Activated T-helper 1 cell treated with anti-CD3 and anti-CD28 coated beads, Interleukin-12 subunit alpha, Interleukin-12 subunit beta, Interleukin-2, Interleukin-4 antibody, amounts not matched to agents 30 ng/mL and 10 ng/mL and 1 ng/mL, durations not matched to agents 14 hours and 24 hours and 36 hours (primary cell): ENCODE measurements around the gene DHRS1. TPM values are rescaled to one million over a fixed set of nuclear protein-coding genes. Genes with fewer than 3 reads are reported as not detected.

Experiments used
- DNase-seq: peaks from one replicate; pipeline ENCODE4 v3.0.0; 2021; ENCODE audit warnings: low spot score
- H3K27ac Mint-ChIP-seq: one replicate; pipeline ENCODE4 v1.8.0; 2021; ENCODE audit warnings: mild to moderate bottlenecking, mixed read lengths
- H3K27me3 Mint-ChIP-seq: one replicate; pipeline ENCODE4 v1.8.0; 2022; ENCODE audit warnings: mild to moderate bottlenecking, moderate library complexity, mixed read lengths; ENCODE audit not compliant: insufficient read depth
- H3K36me3 Mint-ChIP-seq: one replicate; pipeline ENCODE4 v1.8.0; 2021; ENCODE audit warnings: low read depth, mixed read lengths
- H3K4me1 Mint-ChIP-seq: one replicate; pipeline ENCODE4 v1.8.0; 2021; ENCODE audit warnings: low read depth, mixed read lengths
- H3K4me3 Mint-ChIP-seq: one replicate; pipeline ENCODE4 v1.8.0; 2021; ENCODE audit warnings: mild to moderate bottlenecking, moderate library complexity, mixed read lengths
- H3K9me3 Mint-ChIP-seq: one replicate; pipeline ENCODE4 v1.8.0; 2021; ENCODE audit warnings: mixed read lengths
- intact Hi-C: fragments of 100-400 bp; cut with micrococcal nuclease; formaldehyde crosslinking; loops from one replicate; pipeline ENCODE4 v1.15.1; 2024
- total RNA-seq: library from RNA; stranded (reverse); gene quantifications from 2 replicates; pipeline ENCODE4 v1.2.3, GENCODE V29; 2022

The DHRS1 gene
- total RNA-seq, 1 donor from 2014 or later = 7.5 TPM

DNA sequence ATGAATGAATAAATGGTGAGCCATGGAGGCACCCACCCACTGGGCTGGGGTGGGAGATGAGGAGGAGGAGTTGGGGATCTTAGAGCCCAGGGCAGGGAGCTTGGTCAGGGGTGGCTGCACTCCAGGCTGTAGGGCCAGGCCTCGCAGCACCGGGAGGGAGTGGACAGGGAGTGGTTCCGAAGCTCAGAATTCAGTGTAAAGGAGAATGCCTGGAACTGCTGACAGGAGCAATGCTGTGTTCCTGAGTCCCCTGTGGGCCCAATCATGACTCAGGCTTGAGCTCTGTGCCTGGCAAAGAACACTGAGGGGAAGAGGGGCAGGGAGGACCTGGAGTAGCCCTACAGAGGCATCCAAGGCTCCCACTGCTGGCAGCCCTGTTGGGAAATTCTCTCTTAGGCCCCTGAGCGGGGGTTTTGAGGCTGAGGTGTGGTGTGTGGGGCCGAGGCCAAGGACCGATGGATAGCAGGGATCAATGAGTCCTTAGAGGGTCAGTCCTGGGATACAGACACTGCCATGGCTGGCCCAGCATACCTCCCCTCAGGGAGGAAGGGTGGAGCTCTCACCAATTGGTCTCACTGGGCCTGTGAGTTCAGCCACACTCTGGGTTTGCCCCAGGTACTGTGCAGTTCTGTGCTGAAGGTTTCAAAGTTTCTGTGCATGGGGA is 18.7 kb downstream of the DHRS1 start:
- Mint-ChIP-seq H3K4me3 (no peak overlapping the region), H3K27ac (no peak overlapping the region), H3K36me3 (peaks cover 6% of the 10 kb centered on the region), H3K27me3 (peaks cover 7% of the 10 kb centered on the region), H3K9me3 (no peaks in the 10 kb centered on the region), H3K4me1 (peaks cover 30% of the 10 kb centered on the region)
- DNase-seq = no peak
- intact Hi-C loops = no loop called here

DNA sequence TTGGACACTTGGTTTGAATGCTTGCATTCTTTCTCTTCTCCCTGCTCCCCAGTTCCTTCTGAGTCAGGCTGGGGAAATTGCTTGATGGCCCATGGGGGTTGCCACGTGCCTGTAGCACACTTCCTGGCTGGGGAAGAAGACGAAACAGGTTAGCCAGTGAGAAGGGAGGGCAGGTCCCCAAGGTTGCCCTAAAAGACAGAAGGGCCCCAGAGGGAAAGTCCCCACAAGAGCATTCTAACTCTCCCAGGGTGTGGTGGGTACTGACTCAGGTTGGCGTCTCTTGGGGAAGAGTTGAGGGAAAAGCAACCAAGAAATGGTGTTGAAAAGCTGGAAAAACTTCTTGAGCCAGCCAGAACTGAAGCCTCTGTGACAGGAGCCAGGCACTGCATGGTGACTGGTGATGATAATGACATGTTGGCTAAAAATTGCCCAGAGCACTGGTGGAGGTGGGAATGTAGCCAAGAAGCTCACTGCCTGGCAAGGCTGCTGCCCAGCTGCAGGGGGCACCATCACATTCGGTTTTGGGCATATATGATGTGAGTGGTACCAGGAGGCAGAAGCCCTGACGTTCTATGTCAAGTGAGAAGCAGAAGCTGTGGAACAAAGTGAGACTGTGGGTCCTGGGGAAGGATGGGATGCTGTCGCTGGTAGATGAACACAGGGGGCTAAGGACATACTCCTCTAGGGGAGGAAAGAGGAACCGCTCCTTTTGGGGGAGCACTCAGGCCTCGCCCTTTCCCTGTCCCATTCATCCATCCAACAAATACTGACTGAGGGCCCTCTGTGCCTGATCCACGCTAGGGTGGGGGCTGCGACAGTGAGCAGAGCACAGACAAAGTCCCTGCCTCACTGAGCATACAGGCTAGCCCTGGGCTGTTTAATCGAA is 20.0 kb downstream of the DHRS1 start:
- intact Hi-C loops = loop anchor here (1.0 kb wide), 2 partner anchors 10 to 17 kb away; no protein-coding TSS in a partner anchor
- H3K27ac Mint-ChIP-seq = peak overlapping the region; percentile 72
- H3K4me3 Mint-ChIP-seq = no peak overlapping the region
- no peaks in the 10 kb centered on the region for H3K9me3 Mint-ChIP-seq
- peaks cover 35% of the 10 kb centered on the region for H3K4me1 Mint-ChIP-seq
- peaks cover 5% of the 10 kb centered on the region for H3K27me3 Mint-ChIP-seq
- peak; percentile 30 for DNase-seq
- peaks cover 6% of the 10 kb centered on the region for H3K36me3 Mint-ChIP-seq

DNA sequence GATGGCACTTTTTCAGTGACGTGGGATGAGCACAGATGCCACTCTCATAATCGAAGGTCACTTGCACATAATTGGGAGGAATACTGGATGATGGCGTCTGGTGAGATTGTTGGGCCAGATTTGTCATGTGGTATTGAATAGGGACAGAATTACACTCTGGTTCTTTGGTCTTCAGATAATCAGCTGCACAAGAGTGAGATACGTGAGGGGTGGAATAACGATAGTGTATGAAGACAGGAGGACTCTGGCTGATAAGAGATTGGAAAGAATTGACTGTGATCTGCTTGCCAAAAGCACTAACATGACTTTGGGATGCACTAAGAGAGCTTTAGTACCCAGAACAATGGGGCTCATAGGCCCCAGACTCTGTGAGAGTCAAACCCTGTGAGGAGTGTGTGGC is 21.2 kb downstream of the DHRS1 start:
- H3K9me3 Mint-ChIP-seq = no peaks in the 10 kb centered on the region
- intact Hi-C loops = no loop called here
- H3K27ac Mint-ChIP-seq = peak overlapping the region; percentile 65
- peaks cover under 1% of the 10 kb centered on the region for H3K27me3 Mint-ChIP-seq
- peaks cover 6% of the 10 kb centered on the region for H3K36me3 Mint-ChIP-seq
- H3K4me3 Mint-ChIP-seq = peak overlapping the region; percentile 35
- no peak for DNase-seq
- H3K4me1 Mint-ChIP-seq = peaks cover 46% of the 10 kb centered on the region

DNA sequence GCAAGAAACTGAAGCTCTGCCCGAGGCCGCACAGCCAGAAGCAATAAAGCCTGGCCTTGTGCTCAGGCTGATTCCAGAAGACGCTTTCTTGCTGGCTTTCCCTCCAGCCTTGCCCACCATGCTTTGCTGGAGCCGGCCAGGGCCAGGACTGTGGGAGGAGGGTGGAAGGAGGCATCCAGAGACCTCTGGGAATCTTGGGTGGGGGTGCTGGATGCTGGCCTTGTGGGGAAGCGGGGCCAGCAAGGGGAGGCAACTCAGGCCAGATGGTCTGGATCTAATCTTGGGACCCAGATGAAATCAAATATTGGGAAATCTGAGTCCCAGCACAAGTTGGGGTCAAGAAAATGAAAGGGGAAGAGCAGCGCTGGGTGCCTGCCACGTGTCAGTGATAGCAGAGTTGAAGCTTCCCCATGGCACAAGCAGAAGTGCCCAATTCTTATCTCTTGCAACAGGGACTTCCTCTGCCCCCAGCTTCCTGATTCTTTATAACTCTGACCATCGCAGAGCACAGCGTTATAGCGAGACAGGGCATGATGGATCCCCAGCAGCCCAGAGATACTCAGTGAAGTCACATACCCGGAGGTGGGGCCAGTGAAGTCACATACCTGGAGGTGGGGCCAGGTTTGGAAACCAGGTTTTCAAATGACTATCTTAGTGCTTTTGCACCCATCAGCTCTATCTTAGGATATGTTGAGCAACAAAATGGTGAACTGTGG is 21.8 kb downstream of the DHRS1 start:
- Mint-ChIP-seq H3K36me3 (peaks cover 6% of the 10 kb centered on the region), H3K4me3 (no peak overlapping the region), H3K27ac (no peak overlapping the region), H3K27me3 (no peaks in the 10 kb centered on the region), H3K9me3 (no peaks in the 10 kb centered on the region), H3K4me1 (peaks cover 51% of the 10 kb centered on the region)
- intact Hi-C loops = no loop called here
- DNase-seq = no peak

DNA sequence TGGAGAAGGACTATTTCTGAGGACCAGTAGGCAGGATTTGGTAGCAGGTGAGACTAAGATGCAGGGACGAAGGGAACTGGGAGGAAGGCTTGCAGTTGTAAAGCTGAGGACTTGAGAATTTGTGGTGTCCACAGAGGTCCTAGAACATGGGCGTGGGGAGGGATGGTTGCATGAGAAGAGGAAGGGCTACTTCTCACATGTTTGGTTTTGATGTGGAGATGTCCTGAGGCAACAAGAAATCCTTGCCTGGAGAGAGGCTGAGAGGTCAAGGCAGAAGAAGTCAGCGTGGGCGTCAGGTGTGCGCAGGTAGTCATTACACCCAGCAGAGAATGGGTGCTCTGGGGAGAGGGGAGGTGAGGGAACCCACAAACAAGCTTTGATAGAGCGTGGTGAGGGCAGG is 22.5 kb downstream of the DHRS1 start:
- no peak overlapping the region for H3K27ac Mint-ChIP-seq
- H3K36me3 Mint-ChIP-seq = peaks cover 6% of the 10 kb centered on the region
- H3K27me3 Mint-ChIP-seq = no peaks in the 10 kb centered on the region
- H3K9me3 Mint-ChIP-seq = no peaks in the 10 kb centered on the region
- intact Hi-C loops = no loop called here
- no peak overlapping the region for H3K4me3 Mint-ChIP-seq
- DNase-seq = no peak
- peaks cover 58% of the 10 kb centered on the region for H3K4me1 Mint-ChIP-seq

DNA sequence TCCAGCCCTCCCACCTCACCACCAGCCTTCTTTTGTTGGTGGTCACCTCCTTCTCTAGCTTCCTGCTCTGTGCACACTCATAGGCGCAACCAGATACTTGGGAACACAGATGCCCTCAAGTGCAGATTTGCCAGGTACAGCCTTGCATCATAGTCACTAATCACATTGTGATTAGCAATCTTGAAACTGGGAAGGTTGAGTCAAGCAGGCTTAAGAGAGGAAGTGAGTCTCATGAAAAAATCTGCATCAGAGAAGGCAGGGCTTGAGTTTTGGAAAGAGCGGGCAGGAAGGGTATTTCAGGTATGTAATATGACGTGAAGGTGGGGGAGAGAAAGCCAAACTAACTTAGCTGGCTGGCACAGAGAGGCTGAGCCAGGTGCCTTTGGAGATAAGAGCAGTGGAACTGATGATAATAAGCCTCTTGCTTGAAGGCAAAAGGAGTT is 25.5 kb downstream of the DHRS1 start:
- intact Hi-C loops = loop anchor here (1.0 kb wide), 1 partner anchor 15 kb away; no protein-coding TSS in a partner anchor
- H3K27me3 Mint-ChIP-seq = no peaks in the 10 kb centered on the region
- peaks cover 61% of the 10 kb centered on the region for H3K4me1 Mint-ChIP-seq
- H3K4me3 Mint-ChIP-seq = peak overlapping the region; percentile 11
- peak; percentile 45 for DNase-seq
- H3K36me3 Mint-ChIP-seq = peaks cover 6% of the 10 kb centered on the region
- peak overlapping the region; percentile 82 for H3K27ac Mint-ChIP-seq
- H3K9me3 Mint-ChIP-seq = no peaks in the 10 kb centered on the region

DNA sequence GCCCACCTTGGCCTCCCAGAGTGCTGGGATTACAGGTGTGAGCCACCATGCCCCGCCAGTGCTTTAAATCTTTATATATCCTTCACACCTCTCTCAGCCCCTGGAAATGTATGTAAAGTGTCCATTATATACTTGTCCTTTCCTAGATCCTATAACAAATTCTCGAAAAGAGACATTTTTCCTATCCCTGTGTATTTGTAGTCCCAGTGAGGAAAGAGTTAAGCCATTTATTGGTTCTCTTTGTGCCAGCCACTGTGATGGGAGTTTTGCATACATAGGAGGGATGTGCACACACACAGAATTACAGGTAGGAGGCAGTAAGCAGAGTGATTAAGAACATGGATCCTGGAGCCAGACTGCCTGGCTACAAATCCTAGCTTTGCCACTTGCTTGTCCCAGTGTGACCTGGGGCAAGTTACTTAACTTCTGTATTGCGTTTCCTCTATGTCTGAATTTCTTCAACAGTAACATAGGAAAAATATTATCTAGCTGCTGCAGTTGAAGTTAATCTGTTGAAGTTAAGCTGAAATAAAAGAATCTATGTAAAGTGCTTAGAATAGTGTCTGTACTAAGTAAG is 26.1 kb downstream of the DHRS1 start:
- intact Hi-C loops = no loop called here
- Mint-ChIP-seq H3K27me3 (no peaks in the 10 kb centered on the region), H3K9me3 (no peaks in the 10 kb centered on the region), H3K27ac (peak overlapping the region; percentile 82), H3K4me3 (peak overlapping the region; percentile 42), H3K4me1 (peaks cover 55% of the 10 kb centered on the region), H3K36me3 (peaks cover 3% of the 10 kb centered on the region)
- DNase-seq = no peak

DNA sequence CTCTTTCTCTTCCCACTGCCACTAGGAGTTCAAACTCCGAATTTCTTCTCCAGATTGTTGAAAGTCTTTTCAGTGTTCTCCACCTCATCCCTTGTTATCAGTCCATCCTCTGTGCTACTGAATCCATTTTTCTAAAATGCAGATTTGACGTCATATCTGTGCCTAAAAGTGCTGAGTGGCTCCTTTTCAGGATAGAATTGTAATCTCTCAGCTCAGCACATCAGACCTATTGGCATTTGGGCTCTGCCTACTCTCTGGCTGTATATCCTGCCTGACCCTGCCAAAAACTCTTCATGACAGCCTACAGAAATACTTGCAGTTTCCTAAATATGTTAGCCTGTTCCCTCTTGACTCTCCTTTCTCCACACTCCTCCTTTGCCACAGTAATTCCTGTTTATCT is 27.1 kb downstream of the DHRS1 start:
- peaks cover 46% of the 10 kb centered on the region for H3K4me1 Mint-ChIP-seq
- no peaks in the 10 kb centered on the region for H3K36me3 Mint-ChIP-seq
- H3K9me3 Mint-ChIP-seq = no peaks in the 10 kb centered on the region
- peak overlapping the region; percentile 86 for H3K27ac Mint-ChIP-seq
- no peak for DNase-seq
- intact Hi-C loops = no loop called here
- H3K4me3 Mint-ChIP-seq = peak overlapping the region; percentile 93
- no peaks in the 10 kb centered on the region for H3K27me3 Mint-ChIP-seq

DNA sequence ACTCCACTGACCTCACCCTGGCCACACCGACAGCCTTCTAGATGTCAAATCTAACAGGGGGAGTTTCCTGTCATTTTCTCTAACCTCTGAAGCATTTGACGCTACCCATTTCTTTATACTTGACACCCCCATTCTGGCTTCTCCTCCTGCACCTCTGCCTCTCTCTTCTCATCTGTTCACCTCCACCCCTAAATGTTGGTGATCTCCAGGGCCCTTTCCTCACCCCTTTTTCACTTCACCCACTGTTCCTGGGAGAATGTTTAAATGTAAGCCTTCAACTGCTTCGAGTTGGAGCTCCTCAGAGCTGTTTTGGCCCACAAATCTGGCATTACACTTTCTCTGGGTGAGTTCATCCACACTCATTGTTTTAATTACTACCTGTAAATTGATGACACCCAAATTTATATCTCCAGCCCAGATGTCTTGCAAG is 27.7 kb downstream of the DHRS1 start:
- Mint-ChIP-seq H3K4me1 (peaks cover 52% of the 10 kb centered on the region), H3K9me3 (no peaks in the 10 kb centered on the region), H3K4me3 (peak overlapping the region; percentile 93), H3K27me3 (no peaks in the 10 kb centered on the region), H3K27ac (peak overlapping the region; percentile 86), H3K36me3 (peaks cover 6% of the 10 kb centered on the region)
- intact Hi-C loops = loop anchor here (1.0 kb wide), 8 partner anchors 27 to 170 kb away; partner anchors contain the start of genes CHMP4A, DHRS1, GMPR2 and IPO4
- DNase-seq = no peak

DNA sequence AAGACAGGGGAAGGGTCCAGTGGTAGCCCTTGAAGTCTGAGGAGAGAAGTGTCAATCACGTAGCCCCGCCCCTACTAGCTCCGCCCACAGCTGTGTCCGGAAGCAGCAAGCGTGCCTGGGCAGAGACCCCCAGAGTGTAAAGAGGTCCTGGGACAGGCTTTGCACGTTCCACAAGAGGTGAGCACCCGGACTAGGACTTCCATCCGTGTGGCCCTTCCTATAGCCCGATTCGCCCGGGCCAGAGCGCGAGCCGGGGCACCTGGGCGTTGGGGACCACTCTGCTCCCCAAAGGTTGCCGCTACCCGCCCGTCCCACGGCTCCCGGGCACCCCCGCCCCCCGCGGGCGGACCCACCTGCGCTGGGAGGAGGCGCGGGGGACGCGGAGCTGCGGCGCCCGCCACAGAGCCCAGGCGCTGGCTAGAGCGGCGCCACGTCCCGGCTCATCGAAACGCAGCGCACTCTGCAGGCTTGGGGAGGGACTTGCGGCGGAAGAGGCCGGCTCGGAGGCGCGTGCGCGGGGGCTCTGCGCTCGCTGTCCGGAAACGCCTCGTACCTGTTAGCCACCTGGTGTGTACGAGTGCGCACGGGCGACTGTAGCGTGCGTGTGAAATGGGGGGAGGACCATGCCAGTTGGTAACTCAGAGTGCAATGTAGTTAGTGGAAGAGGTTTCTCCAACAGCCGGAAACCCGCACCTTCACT is 28.3 kb downstream of the DHRS1 start, which contains the start of gene RABGGTA:
RABGGTA (minus strand) TSS at position 464 of the 700 bp plus-strand sequence. CDS start 482 bp downstream, outside the sequence.
- intact Hi-C loops = loop anchor here (1.0 kb wide), 8 partner anchors 28 to 171 kb away; partner anchors contain the start of genes CHMP4A, DHRS1, GMPR2 and IPO4
- Mint-ChIP-seq H3K27ac (peak within 1 kb of the TSS; percentile 96), H3K9me3 (no peaks in the 10 kb centered on the region), H3K27me3 (no peaks in the 10 kb centered on the region), H3K4me3 (peak within 1 kb of the TSS; percentile 93), H3K4me1 (peaks cover 52% of the 10 kb centered on the region), H3K36me3 (peaks cover 12% of the 10 kb centered on the region)
- DNase-seq = peak; percentile 87

DNA sequence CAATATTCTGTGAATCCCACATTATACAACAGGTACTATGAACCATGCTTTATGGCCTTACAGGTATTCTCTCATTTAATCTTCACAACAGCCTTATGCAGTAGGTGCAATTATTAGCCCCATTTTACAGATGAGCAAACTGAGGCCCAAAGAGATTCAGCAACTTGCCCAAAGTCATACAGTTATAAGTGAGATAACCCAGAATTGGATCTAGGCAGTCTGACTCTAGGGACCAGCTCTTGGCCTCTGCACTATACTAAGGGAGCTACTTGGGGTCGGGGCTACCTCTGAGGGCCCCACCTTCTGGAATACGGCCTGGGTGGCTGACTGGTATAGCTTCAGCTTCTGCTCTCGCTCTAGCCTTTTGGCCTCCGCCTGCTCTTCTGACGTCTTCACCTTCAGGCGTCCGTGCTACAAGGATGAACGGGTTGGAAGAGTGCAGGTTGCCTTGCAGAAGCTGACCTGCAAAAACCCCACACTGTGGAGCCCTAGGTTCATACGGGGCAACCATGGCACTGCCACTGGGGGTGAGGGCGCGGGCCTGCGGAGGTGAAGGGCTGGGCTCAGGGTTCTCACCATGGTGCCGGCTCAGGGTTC is 28.9 kb downstream of the DHRS1 start:
- peaks cover 14% of the 10 kb centered on the region for H3K36me3 Mint-ChIP-seq
- peaks cover 52% of the 10 kb centered on the region for H3K4me1 Mint-ChIP-seq
- no peaks in the 10 kb centered on the region for H3K27me3 Mint-ChIP-seq
- no peak for DNase-seq
- intact Hi-C loops = loop anchor here (1.0 kb wide), 8 partner anchors 28 to 172 kb away; partner anchors contain the start of genes CHMP4A, DHRS1, GMPR2 and IPO4
- no peaks in the 10 kb centered on the region for H3K9me3 Mint-ChIP-seq
- peak overlapping the region; percentile 93 for H3K4me3 Mint-ChIP-seq
- peak overlapping the region; percentile 96 for H3K27ac Mint-ChIP-seq
